Hepatocyte (in vitro differentiated cells): ENCODE results near the gene SND1. TPM values are rescaled to one million over a fixed set of nuclear protein-coding genes. Genes with fewer than 3 reads are reported as not detected.

Experiments
- DNase-seq: peaks from one replicate; pipeline ENCODE4 v3.0.0-alpha.2; 2016; ENCODE audit warnings: low spot score
- H2AFZ ChIP-seq: fragments of 200-600 bp; sonication (generic); 2 replicates; pipeline ENCODE4 v1.6.0; 2016; ENCODE audit warnings: antibody characterized with exemption, mild to moderate bottlenecking
- H3K27ac ChIP-seq: fragments of 200-600 bp; sonication (generic); 2 replicates; pipeline ENCODE4 v1.5.1; 2016; ENCODE audit warnings: mild to moderate bottlenecking
- H3K27me3 ChIP-seq: fragments of 200-600 bp; sonication (generic); 2 replicates; pipeline ENCODE4 v1.6.1; 2016
- H3K36me3 ChIP-seq: fragments of 200-600 bp; sonication (generic); replicated peaks from 2 replicates; pipeline ENCODE4 v1.5.1; 2016; ENCODE audit warnings: low read depth; ENCODE audit not compliant: insufficient read depth
- H3K4me1 ChIP-seq: fragments of 200-600 bp; sonication (generic); 2 replicates; pipeline ENCODE4 v1.5.1; 2016; ENCODE audit warnings: mild to moderate bottlenecking, moderate library complexity; ENCODE audit not compliant: insufficient read depth
- H3K4me2 ChIP-seq: fragments of 200-600 bp; sonication (generic); 2 replicates; pipeline ENCODE4 v1.6.0; 2016
- H3K4me3 ChIP-seq: fragments of 200-600 bp; sonication (generic); 2 replicates; pipeline ENCODE4 v1.5.1; 2016; ENCODE audit warnings: mild to moderate bottlenecking
- H3K79me2 ChIP-seq: fragments of 200-600 bp; sonication (generic); 2 replicates; pipeline ENCODE4 v1.6.0; 2017; ENCODE audit warnings: mild to moderate bottlenecking
- H3K9me2 ChIP-seq: fragments of 200-600 bp; sonication (generic); replicated peaks from 2 replicates; pipeline ENCODE4 v1.6.0; 2017; ENCODE audit warnings: mild to moderate bottlenecking; ENCODE audit not compliant: insufficient read depth
- H3K9me3 ChIP-seq: fragments of 200-600 bp; sonication (generic); 2 replicates; pipeline ENCODE4 v1.5.1; 2016; ENCODE audit warnings: low read depth, mild to moderate bottlenecking
- H4K20me1 ChIP-seq: fragments of 200-600 bp; sonication (generic); 2 replicates; pipeline ENCODE4 v1.6.0; 2016; ENCODE audit warnings: mild to moderate bottlenecking; ENCODE audit not compliant: insufficient read depth, poor library complexity, severe bottlenecking
- EZH2 ChIP-seq: fragments of 200-600 bp; sonication (generic); IDR thresholded peaks from 2 replicates; pipeline ENCODE4 v1.6.1; 2016; ENCODE audit warnings: antibody characterized with exemption, mild to moderate bottlenecking, borderline replicate concordance
- EZH2phosphoT487 ChIP-seq: fragments of 200-600 bp; sonication (generic); IDR thresholded peaks from one replicate; pipeline ENCODE4 v1.6.1; 2018; ENCODE audit warnings: antibody characterized with exemption, mild to moderate bottlenecking, low read depth, moderate library complexity; ENCODE audit not compliant: unreplicated experiment, severe bottlenecking
- WGBS: methylation state at CpG from one replicate; pipeline ENCODE4 v1.1.6; 2016; ENCODE audit warnings: low lambda C conversion rate; ENCODE audit errors: missing lambda C conversion rate; 5-methylcytosine and 5-hydroxymethylcytosine counted together
- polyA plus RNA-seq: library from polyadenylated mRNA; unstranded; fragments of >200 nt; fragmentation: Nextera tagmentation; extraction: Ambion mirVana; gene quantifications from 2 replicates; pipeline ENCODE4 v1.2.1, GENCODE V29; 2016
- total RNA-seq: library from RNA; depleted of rRNA; stranded (reverse); fragments of >200 nt; gene quantifications from 2 replicates; pipeline ENCODE4 v1.2.3, GENCODE V29; 2014
- TF ChIP-seq, protein P1 (sequence below): fragments of 200-600 bp; sonication (generic); IDR thresholded peaks from 2 replicates; pipeline ENCODE4 v1.5.1; 2016; ENCODE audit warnings: antibody characterized with exemption, mild to moderate bottlenecking; ENCODE audit not compliant: poor library complexity

SND1 gene
- total and polyA plus RNA-seq, 2 experiments from 2014 or later = 141 to 200 TPM

DNA sequence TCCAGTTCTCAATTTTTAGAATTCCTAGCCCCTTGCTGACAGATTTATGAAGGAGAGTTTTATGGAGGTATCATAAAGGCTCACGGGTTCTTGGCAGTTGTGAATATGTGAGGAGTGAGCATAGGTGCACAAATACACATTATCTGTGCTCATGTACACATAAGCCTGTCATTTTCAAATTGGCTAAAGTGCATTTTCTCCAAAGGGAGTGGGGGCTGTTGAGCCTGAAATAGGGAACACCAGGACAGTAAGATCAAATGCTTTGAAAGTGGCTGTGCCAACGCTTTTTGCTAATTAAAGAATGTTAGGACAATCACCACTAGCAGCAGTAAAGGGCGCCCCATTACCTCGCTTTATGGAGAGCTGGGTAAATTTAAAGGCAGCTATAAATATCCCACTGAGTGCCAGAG is 387.6 kb downstream of the SND1 start:
- Histone ChIP-seq H3K9me2 (no peaks in the 10 kb centered on the region), H3K79me2 (peaks cover 19% of the 10 kb centered on the region), H4K20me1 (peaks cover 15% of the 10 kb centered on the region), H3K4me3 (no peak overlapping the region), H3K36me3 (no peaks in the 10 kb centered on the region), H3K4me2 (peak overlapping the region; percentile 41), H2AFZ (no peak overlapping the region), H3K9me3 (no peaks in the 10 kb centered on the region), H3K27me3 (no peaks in the 10 kb centered on the region), H3K4me1 (peaks cover 9% of the 10 kb centered on the region), H3K27ac (no peak overlapping the region)
- no peak for DNase-seq
- TF ChIP-seq EZH2 (no peak), EZH2phosphoT487 (no peak)
- TF ChIP-seq, protein P1, sequence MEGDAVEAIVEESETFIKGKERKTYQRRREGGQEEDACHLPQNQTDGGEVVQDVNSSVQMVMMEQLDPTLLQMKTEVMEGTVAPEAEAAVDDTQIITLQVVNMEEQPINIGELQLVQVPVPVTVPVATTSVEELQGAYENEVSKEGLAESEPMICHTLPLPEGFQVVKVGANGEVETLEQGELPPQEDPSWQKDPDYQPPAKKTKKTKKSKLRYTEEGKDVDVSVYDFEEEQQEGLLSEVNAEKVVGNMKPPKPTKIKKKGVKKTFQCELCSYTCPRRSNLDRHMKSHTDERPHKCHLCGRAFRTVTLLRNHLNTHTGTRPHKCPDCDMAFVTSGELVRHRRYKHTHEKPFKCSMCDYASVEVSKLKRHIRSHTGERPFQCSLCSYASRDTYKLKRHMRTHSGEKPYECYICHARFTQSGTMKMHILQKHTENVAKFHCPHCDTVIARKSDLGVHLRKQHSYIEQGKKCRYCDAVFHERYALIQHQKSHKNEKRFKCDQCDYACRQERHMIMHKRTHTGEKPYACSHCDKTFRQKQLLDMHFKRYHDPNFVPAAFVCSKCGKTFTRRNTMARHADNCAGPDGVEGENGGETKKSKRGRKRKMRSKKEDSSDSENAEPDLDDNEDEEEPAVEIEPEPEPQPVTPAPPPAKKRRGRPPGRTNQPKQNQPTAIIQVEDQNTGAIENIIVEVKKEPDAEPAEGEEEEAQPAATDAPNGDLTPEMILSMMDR = no peak
- WGBS = 60% methylated on average over 4 of the region's 4 CpGs

DNA sequence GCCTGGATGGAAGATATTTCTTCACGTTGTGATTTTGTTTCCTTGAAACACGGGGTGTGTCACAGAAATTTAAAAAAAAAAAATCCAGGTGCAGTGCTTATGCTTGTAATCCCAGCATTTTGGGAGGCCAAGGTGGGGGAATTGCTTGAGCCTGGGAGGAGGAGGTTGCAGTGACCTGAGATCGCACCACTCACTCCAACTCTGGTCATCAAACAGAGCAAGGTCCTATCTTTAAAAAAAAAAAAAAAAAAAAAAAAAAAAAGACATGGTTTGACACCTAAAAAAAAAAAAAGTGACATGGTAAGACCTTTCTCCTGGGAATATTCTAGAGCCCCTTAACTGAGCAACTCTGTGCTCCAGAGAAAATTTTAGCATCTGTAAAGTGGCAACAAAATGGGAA is 388.2 kb downstream of the SND1 start:
- WGBS = 89% methylated on average over 3 of the region's 3 CpGs
- Histone ChIP-seq H3K79me2 (peaks cover 18% of the 10 kb centered on the region), H3K9me3 (no peaks in the 10 kb centered on the region), H3K27me3 (no peaks in the 10 kb centered on the region), H3K27ac (no peak overlapping the region), H3K9me2 (no peaks in the 10 kb centered on the region), H3K4me1 (peaks cover 9% of the 10 kb centered on the region), H3K4me2 (no peak overlapping the region), H2AFZ (no peak overlapping the region), H3K4me3 (no peak overlapping the region), H4K20me1 (peaks cover 11% of the 10 kb centered on the region), H3K36me3 (no peaks in the 10 kb centered on the region)
- no peak for DNase-seq
- TF ChIP-seq EZH2 = no peak
- no peak for TF ChIP-seq EZH2phosphoT487
- TF ChIP-seq, protein P1 = no peak

GRCh38 chr7:128041203-128041602 is 389.2 kb downstream of the SND1 start:
- H4K20me1 ChIP-seq = peaks cover 6% of the 10 kb centered on the region
- no peak for TF ChIP-seq EZH2phosphoT487
- no peak for TF ChIP-seq EZH2
- TF ChIP-seq, protein P1 = no peak
- H3K79me2 ChIP-seq = peaks cover 14% of the 10 kb centered on the region
- H3K36me3 ChIP-seq = no peaks in the 10 kb centered on the region
- no peaks in the 10 kb centered on the region for H3K27me3 ChIP-seq
- H3K4me1 ChIP-seq = peaks cover 9% of the 10 kb centered on the region
- H3K9me2 ChIP-seq = no peaks in the 10 kb centered on the region
- WGBS = 84% methylated on average over 7 of the region's 7 CpGs
- no peak overlapping the region for H2AFZ ChIP-seq
- H3K9me3 ChIP-seq = no peaks in the 10 kb centered on the region
- no peak overlapping the region for H3K4me2 ChIP-seq
- no peak overlapping the region for H3K27ac ChIP-seq
- H3K4me3 ChIP-seq = no peak overlapping the region
- DNase-seq = no peak

GRCh38 chr7:128042012-128042411 is 390.0 kb downstream of the SND1 start:
- H3K79me2 ChIP-seq = peaks cover 10% of the 10 kb centered on the region
- no peak for DNase-seq
- no peak for TF ChIP-seq EZH2
- TF ChIP-seq, protein P1 = no peak
- TF ChIP-seq EZH2phosphoT487 = no peak
- no peak overlapping the region for H3K4me2 ChIP-seq
- no peaks in the 10 kb centered on the region for H3K36me3 ChIP-seq
- no peaks in the 10 kb centered on the region for H3K9me2 ChIP-seq
- WGBS = 97% methylated on average over 2 of the region's 2 CpGs
- no peaks in the 10 kb centered on the region for H3K27me3 ChIP-seq
- H2AFZ ChIP-seq = no peak overlapping the region
- H4K20me1 ChIP-seq = peaks cover 6% of the 10 kb centered on the region
- H3K9me3 ChIP-seq = no peaks in the 10 kb centered on the region
- peaks cover 9% of the 10 kb centered on the region for H3K4me1 ChIP-seq
- H3K27ac ChIP-seq = no peak overlapping the region
- H3K4me3 ChIP-seq = no peak overlapping the region
